Thyroid gland (tissue), 4 donors: ENCODE results near the gene RAD18.

Experiments
- POLR2A ChIP-seq, 2 donors: fragments of 450-650 bp; IDR thresholded peaks; one replicate each; pipeline ENCODE4 v1.6.1; 2017; ENCODE audit warnings: antibody characterized with exemption in 2 of 2, mild to moderate bottlenecking in 2 of 2, moderate library complexity in 1 of 2
- TF ChIP-seq, protein P1 (sequence below), 6 experiments: fragments of 200-600 bp in 3 of 6; fragments of 450-650 bp in 3 of 6; sonication (generic) in 3 of 6; IDR thresholded peaks; one replicate each; pipeline ENCODE4 v1.5.1; 2016 to 2019; ENCODE audit warnings: antibody characterized with exemption in 6 of 6, mild to moderate bottlenecking in 2 of 6, inconsistent platforms in 1 of 6, moderate library complexity in 1 of 6

DNA sequence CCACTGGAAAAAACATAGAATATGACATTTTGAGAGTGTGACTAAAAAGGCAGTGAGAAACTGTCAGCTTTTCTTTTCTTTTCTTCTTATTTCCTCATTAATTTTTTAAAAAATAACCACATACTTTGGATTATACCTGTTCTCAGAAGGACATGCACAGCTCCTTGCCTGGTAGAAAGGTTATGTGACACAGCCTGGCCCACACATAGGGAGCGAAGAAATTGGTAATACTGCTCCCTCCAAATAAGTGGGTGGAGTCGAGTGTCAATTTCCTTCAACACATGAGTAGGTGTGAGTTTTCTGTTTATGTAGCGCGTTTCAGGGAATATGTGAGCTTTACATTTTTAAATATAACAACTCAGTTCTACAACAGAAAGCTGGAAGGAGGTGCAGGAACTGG is 28.9 kb upstream of the RAD18 start:
- TF ChIP-seq, protein P1, sequence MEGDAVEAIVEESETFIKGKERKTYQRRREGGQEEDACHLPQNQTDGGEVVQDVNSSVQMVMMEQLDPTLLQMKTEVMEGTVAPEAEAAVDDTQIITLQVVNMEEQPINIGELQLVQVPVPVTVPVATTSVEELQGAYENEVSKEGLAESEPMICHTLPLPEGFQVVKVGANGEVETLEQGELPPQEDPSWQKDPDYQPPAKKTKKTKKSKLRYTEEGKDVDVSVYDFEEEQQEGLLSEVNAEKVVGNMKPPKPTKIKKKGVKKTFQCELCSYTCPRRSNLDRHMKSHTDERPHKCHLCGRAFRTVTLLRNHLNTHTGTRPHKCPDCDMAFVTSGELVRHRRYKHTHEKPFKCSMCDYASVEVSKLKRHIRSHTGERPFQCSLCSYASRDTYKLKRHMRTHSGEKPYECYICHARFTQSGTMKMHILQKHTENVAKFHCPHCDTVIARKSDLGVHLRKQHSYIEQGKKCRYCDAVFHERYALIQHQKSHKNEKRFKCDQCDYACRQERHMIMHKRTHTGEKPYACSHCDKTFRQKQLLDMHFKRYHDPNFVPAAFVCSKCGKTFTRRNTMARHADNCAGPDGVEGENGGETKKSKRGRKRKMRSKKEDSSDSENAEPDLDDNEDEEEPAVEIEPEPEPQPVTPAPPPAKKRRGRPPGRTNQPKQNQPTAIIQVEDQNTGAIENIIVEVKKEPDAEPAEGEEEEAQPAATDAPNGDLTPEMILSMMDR (IDR thresholded peaks at IDR 0.05), result no peak
- no peak for TF ChIP-seq POLR2A (IDR thresholded peaks at IDR 0.05)
